ENCODE data around the gene ANKH. TPM values are rescaled to one million over a fixed set of nuclear protein-coding genes. Genes with fewer than 3 reads are reported as not detected.

Gene ANKH
- total RNA-seq, 1 experiment from 2014 or later, result 16.9 TPM

DNA sequence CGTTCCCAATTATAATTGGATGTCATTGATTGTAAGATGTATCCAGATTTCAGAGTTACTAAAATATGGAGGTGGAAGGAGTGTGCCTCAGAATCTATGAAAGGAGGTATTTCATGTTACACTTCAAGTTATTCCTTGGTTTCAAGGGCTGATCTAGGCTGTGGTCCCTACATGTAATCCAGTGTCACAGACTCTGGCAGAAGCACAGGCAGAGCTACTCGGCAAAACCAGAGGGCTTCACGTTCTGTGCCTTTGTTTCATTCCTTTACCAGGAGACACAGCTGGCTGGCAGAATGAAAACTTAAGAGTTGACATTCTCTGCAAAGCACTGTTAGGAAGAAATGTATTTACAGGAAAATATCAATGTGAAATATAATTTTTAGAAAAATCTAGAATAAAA is 99.6 kb downstream of the ANKH start:
- POLR2A ChIA-PET, result no interaction called here
- H3K4me3 Mint-ChIP-seq, result no peak overlapping the region
- CTCF ChIA-PET, result no interaction called here
- no peaks in the 10 kb centered on the region for H3K27me3 Mint-ChIP-seq (ENCODE audit: low read depth)
- H3K4me1 Mint-ChIP-seq, result no peaks in the 10 kb centered on the region
- no peaks in the 10 kb centered on the region for H3K9me3 Mint-ChIP-seq
- TF ChIP-seq NFE2L1 (CRISPR knock-in tag; IDR thresholded peaks at IDR 0.05) (no peak), ELF4 (CRISPR knock-in tag; IDR thresholded peaks at IDR 0.05; ENCODE audit: low read depth) (no peak), ZNF317 (CRISPR knock-in tag; IDR thresholded peaks at IDR 0.05; ENCODE audit: borderline replicate concordance, low read depth) (no peak), ZNF416 (CRISPR knock-in tag; IDR thresholded peaks at IDR 0.05) (no peak), MAX (CRISPR knock-in tag; IDR thresholded peaks at IDR 0.05) (no peak), ZNF423 (CRISPR knock-in tag; IDR thresholded peaks at IDR 0.05) (no peak), EMX1 (CRISPR knock-in tag; IDR thresholded peaks at IDR 0.05) (no peak), E2F4 (CRISPR knock-in tag; IDR thresholded peaks at IDR 0.05; ENCODE audit: borderline replicate concordance, low read depth) (no peak), MYBL2 (CRISPR knock-in tag; IDR thresholded peaks at IDR 0.05) (no peak), GTF2I (CRISPR knock-in tag; conservative IDR thresholded peaks at IDR 0.05) (no peak), SMAD3 (CRISPR knock-in tag; IDR thresholded peaks at IDR 0.05; ENCODE audit: borderline replicate concordance) (no peak), CREB1 (CRISPR knock-in tag; IDR thresholded peaks at IDR 0.05) (no peak), JUN (CRISPR knock-in tag; IDR thresholded peaks at IDR 0.05) (no peak)
- TF ChIP-seq, protein P1, sequence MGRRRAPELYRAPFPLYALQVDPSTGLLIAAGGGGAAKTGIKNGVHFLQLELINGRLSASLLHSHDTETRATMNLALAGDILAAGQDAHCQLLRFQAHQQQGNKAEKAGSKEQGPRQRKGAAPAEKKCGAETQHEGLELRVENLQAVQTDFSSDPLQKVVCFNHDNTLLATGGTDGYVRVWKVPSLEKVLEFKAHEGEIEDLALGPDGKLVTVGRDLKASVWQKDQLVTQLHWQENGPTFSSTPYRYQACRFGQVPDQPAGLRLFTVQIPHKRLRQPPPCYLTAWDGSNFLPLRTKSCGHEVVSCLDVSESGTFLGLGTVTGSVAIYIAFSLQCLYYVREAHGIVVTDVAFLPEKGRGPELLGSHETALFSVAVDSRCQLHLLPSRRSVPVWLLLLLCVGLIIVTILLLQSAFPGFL (CRISPR knock-in tag; IDR thresholded peaks at IDR 0.05; ENCODE audit: borderline replicate concordance), result no peak
- H3K36me3 Mint-ChIP-seq, result no peaks in the 10 kb centered on the region
- no peak for ATAC-seq
- H3K27ac Mint-ChIP-seq, result no peak overlapping the region
- no peak for DNase-seq (ENCODE audit: low spot score)

DNA sequence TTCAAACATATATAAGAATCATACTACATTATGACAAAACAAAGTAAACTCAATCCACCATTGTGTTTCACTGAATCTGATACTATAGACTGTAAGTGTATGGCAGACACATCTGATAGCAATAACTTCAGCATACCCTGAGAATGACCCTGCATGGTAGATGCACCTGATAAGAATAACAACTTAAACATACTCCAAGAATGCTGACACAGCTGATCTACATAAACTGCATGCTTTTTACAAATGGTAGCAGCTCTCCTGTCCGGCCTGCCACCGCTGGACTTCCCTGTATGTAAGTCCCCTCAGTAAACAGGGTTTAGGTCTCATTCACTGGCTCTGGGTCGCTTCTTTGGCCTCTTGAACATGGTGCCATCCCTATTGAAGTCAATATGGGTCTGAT is 100.4 kb downstream of the ANKH start:
- Mint-ChIP-seq H3K27ac (no peak overlapping the region), H3K27me3 (ENCODE audit: low read depth) (no peaks in the 10 kb centered on the region), H3K9me3 (no peaks in the 10 kb centered on the region), H3K36me3 (no peaks in the 10 kb centered on the region), H3K4me1 (no peaks in the 10 kb centered on the region), H3K4me3 (no peak overlapping the region)
- ChIA-PET CTCF (no interaction called here), POLR2A (no interaction called here)
- DNase-seq (ENCODE audit: low spot score), result no peak
- no peak for ATAC-seq
- TF ChIP-seq CREB1 (CRISPR knock-in tag; IDR thresholded peaks at IDR 0.05) (no peak), FOXP4 (CRISPR knock-in tag; IDR thresholded peaks at IDR 0.05) (no peak), MAX (CRISPR knock-in tag; IDR thresholded peaks at IDR 0.05) (no peak), ZNF416 (CRISPR knock-in tag; IDR thresholded peaks at IDR 0.05) (no peak), ZNF138 (CRISPR knock-in tag; conservative IDR thresholded peaks at IDR 0.05) (no peak), GRHL2 (CRISPR knock-in tag; IDR thresholded peaks at IDR 0.05; ENCODE audit: insufficient replicate concordance, severe bottlenecking) (no peak), ZNF263 (CRISPR knock-in tag; IDR thresholded peaks at IDR 0.05; ENCODE audit: low read depth) (no peak), ZBTB21 (CRISPR knock-in tag; IDR thresholded peaks at IDR 0.05; ENCODE audit: borderline replicate concordance) (no peak), NFE2L1 (CRISPR knock-in tag; IDR thresholded peaks at IDR 0.05) (no peak), NFYB (CRISPR knock-in tag; conservative IDR thresholded peaks at IDR 0.05; ENCODE audit: low read depth) (no peak), E2F5 (CRISPR knock-in tag; IDR thresholded peaks at IDR 0.05) (no peak)
- TF ChIP-seq, protein P2, sequence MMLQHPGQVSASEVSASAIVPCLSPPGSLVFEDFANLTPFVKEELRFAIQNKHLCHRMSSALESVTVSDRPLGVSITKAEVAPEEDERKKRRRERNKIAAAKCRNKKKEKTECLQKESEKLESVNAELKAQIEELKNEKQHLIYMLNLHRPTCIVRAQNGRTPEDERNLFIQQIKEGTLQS (CRISPR knock-in tag; conservative IDR thresholded peaks at IDR 0.05), result no peak
- TF ChIP-seq, protein P3, sequence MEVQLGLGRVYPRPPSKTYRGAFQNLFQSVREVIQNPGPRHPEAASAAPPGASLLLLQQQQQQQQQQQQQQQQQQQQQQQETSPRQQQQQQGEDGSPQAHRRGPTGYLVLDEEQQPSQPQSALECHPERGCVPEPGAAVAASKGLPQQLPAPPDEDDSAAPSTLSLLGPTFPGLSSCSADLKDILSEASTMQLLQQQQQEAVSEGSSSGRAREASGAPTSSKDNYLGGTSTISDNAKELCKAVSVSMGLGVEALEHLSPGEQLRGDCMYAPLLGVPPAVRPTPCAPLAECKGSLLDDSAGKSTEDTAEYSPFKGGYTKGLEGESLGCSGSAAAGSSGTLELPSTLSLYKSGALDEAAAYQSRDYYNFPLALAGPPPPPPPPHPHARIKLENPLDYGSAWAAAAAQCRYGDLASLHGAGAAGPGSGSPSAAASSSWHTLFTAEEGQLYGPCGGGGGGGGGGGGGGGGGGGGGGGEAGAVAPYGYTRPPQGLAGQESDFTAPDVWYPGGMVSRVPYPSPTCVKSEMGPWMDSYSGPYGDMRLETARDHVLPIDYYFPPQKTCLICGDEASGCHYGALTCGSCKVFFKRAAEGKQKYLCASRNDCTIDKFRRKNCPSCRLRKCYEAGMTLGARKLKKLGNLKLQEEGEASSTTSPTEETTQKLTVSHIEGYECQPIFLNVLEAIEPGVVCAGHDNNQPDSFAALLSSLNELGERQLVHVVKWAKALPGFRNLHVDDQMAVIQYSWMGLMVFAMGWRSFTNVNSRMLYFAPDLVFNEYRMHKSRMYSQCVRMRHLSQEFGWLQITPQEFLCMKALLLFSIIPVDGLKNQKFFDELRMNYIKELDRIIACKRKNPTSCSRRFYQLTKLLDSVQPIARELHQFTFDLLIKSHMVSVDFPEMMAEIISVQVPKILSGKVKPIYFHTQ (CRISPR knock-in tag; IDR thresholded peaks at IDR 0.05), result no peak
- TF ChIP-seq, protein P4, sequence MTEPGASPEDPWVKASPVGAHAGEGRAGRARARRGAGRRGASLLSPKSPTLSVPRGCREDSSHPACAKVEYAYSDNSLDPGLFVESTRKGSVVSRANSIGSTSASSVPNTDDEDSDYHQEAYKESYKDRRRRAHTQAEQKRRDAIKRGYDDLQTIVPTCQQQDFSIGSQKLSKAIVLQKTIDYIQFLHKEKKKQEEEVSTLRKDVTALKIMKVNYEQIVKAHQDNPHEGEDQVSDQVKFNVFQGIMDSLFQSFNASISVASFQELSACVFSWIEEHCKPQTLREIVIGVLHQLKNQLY (CRISPR knock-in tag; IDR thresholded peaks at IDR 0.05), result no peak
- TF ChIP-seq, protein P5, sequence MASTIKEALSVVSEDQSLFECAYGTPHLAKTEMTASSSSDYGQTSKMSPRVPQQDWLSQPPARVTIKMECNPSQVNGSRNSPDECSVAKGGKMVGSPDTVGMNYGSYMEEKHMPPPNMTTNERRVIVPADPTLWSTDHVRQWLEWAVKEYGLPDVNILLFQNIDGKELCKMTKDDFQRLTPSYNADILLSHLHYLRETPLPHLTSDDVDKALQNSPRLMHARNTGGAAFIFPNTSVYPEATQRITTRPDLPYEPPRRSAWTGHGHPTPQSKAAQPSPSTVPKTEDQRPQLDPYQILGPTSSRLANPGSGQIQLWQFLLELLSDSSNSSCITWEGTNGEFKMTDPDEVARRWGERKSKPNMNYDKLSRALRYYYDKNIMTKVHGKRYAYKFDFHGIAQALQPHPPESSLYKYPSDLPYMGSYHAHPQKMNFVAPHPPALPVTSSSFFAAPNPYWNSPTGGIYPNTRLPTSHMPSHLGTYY (CRISPR knock-in tag; IDR thresholded peaks at IDR 0.05), result no peak
